HCT116 (cell line): Measurements from ENCODE around the gene KCTD2. TPM values are rescaled to one million over a fixed set of nuclear protein-coding genes. Genes with fewer than 3 reads are reported as not detected.

ENCODE experiments used
- ATAC-seq: fragments of 200-7000 bp; cut with Tn5 transposase; 2 replicates; pipeline ENCODE4 v1.9.1; 2020; ENCODE audit warnings: mild to moderate bottlenecking, moderate library complexity
- BruUV-seq: library from RNA; stranded (reverse); fragments of 400-500 nt; replicated peaks from 2 replicates; lab custom pipeline; 2021; lab: Mats Ljungman, UMichigan
- CTCF ChIA-PET: fragments of 300-600 bp; sonication (Branson Sonifier 250); formaldehyde crosslinking; loops from one replicate; lab custom pipeline; 2021; ENCODE audit warnings: antibody characterized with exemption; lab: Charles Lee
- POLR2A ChIA-PET: fragments of 300-600, 350-600 bp; sonication (Branson Sonifier 250); formaldehyde crosslinking; loops from one replicate; lab custom pipeline; 2021; ENCODE audit warnings: antibody characterized with exemption; lab: Charles Lee
- RAD21 ChIA-PET, 2 experiments: fragments of 300-600 bp; sonication (Branson Sonifier 250); formaldehyde crosslinking; loops; one replicate each; lab custom pipeline; 2023; ENCODE audit warnings: low total read pairs in 2 of 2; ENCODE audit not compliant: uncharacterized antibody in 2 of 2, unreplicated experiment in 2 of 2, low non-redundant PET in 1 of 2; lab: Charles Lee
- DNase-seq: peaks from one replicate; pipeline ENCODE4 v3.0.0-alpha.2; 2010; ENCODE audit warnings: low read depth, low spot score
- H2AFZ ChIP-seq: fragments of 200-600 bp; shearing (Covaris generic), sonication (generic); 2 replicates; pipeline ENCODE4 v1.6.1; 2017; ENCODE audit warnings: low read depth, mixed run types, mixed read lengths, antibody characterized with exemption, low read length; ENCODE audit not compliant: poor library complexity, severe bottlenecking
- H3K27ac ChIP-seq: 2 replicates; pipeline ENCODE4 v1.5.1; 2012; ENCODE audit warnings: low read depth, low read length
- H3K27me3 ChIP-seq: fragments of 200-600 bp; sonication (generic); 2 replicates; pipeline ENCODE4 v1.6.1; 2016; ENCODE audit warnings: mixed run types, low read length, mixed read lengths; ENCODE audit not compliant: insufficient read depth
- H3K36me3 ChIP-seq, 2 experiments: fragments of 200-500 bp in 1 of 2; fragments of 200-600 bp in 1 of 2; sonication (Bioruptor generic) in 1 of 2; sonication (generic) in 1 of 2; 2 replicates each; pipeline versions ENCODE4 v1.5.1 to v1.6.1; 2014 to 2016; ENCODE audit warnings: low read length in 2 of 2, inconsistent platforms in 1 of 2, mixed read lengths in 1 of 2, mixed run types in 1 of 2; ENCODE audit not compliant: insufficient read depth in 2 of 2, control insufficient read depth in 1 of 2
- H3K4me1 ChIP-seq, 2 experiments: fragments of 200-600 bp in 1 of 2; sonication (generic) in 1 of 2; 2 replicates each; pipeline versions ENCODE4 v1.5.1 to v1.6.1; 2012 to 2017; ENCODE audit warnings: low read length in 2 of 2, inconsistent platforms in 1 of 2, mild to moderate bottlenecking in 1 of 2, mixed read lengths in 1 of 2, mixed run types in 1 of 2, moderate library complexity in 1 of 2; ENCODE audit not compliant: insufficient read depth in 2 of 2, control insufficient read depth in 1 of 2
- H3K4me2 ChIP-seq: fragments of 200-600 bp; sonication (generic); 2 replicates; pipeline ENCODE4 v1.6.1; 2017; ENCODE audit warnings: mixed run types, low read length, mixed read lengths
- H3K4me3 ChIP-seq, 2 experiments: fragments of 200-600 bp in 1 of 2; sonication (generic) in 1 of 2; replicated peaks in 1 of 2; 2 replicates each; pipeline ENCODE4 v1.5.1; 2011 to 2016; ENCODE audit warnings: low read length in 2 of 2, control low read depth in 1 of 2, low read depth in 1 of 2, mild to moderate bottlenecking in 1 of 2, mixed read lengths in 1 of 2, mixed run types in 1 of 2
- H3K79me2 ChIP-seq: fragments of 200-600 bp; sonication (generic); 2 replicates; pipeline ENCODE4 v1.6.1; 2017; ENCODE audit warnings: mild to moderate bottlenecking, mixed run types, low read length, moderate library complexity, mixed read lengths; ENCODE audit not compliant: insufficient read depth
- H3K9ac ChIP-seq: fragments of 200-600 bp; sonication (generic); 2 replicates; pipeline ENCODE4 v1.6.1; 2016; ENCODE audit warnings: low read length, mixed read lengths
- H3K9me2 ChIP-seq: fragments of 200-600 bp; sonication (generic), shearing (Covaris generic); 2 replicates; pipeline ENCODE4 v1.6.1; 2017; ENCODE audit warnings: mixed run types, mild to moderate bottlenecking, moderate library complexity; ENCODE audit not compliant: insufficient read depth
- H3K9me3 ChIP-seq, 2 experiments: fragments of 200-500 bp in 1 of 2; fragments of 200-600 bp in 1 of 2; sonication (Bioruptor generic) in 1 of 2; sonication (generic) in 1 of 2; 2 replicates each; pipeline ENCODE4 v1.6.1; 2014 to 2017; ENCODE audit warnings: low read length in 2 of 2, mixed read lengths in 2 of 2, inconsistent platforms in 1 of 2, low read depth in 1 of 2, mild to moderate bottlenecking in 1 of 2, mixed run types in 1 of 2, moderate library complexity in 1 of 2; ENCODE audit not compliant: control insufficient read depth in 1 of 2, insufficient read depth in 1 of 2
- H4K20me1 ChIP-seq: fragments of 200-600 bp; sonication (generic), shearing (Covaris generic); 2 replicates; pipeline ENCODE4 v1.6.1; 2017; ENCODE audit warnings: mixed run types, mild to moderate bottlenecking, moderate library complexity; ENCODE audit not compliant: insufficient read depth
- ATF3 ChIP-seq: IDR thresholded peaks from 2 replicates; pipeline ENCODE4 v1.6.1; 2012
- RAD21 ChIP-seq: IDR thresholded peaks from 2 replicates; pipeline ENCODE4 v1.6.1; 2012; ENCODE audit warnings: low read depth, mild to moderate bottlenecking
- intact Hi-C: fragments of 100-400 bp; cut with micrococcal nuclease; formaldehyde crosslinking; loops from 2 replicates; pipeline ENCODE4 v1.10.0; 2022
- total RNA-seq: library from RNA; stranded (reverse); gene quantifications from one replicate; pipeline ENCODE4 v1.2.1, GENCODE V29; 2021; ENCODE audit not compliant: unreplicated experiment
- TF ChIP-seq, protein P1 (sequence below), 3 experiments: fragments of 200-600 bp in 1 of 3; sonication (generic) in 1 of 3; IDR thresholded peaks in 2 of 3; conservative IDR thresholded peaks in 1 of 3; 2 replicates each; pipeline ENCODE4 v1.5.1; 2012 to 2017; ENCODE audit warnings: low read depth in 2 of 3, low read length in 2 of 3, antibody characterized with exemption in 1 of 3, borderline replicate concordance in 1 of 3, control low read depth in 1 of 3, mild to moderate bottlenecking in 1 of 3, mixed read lengths in 1 of 3, mixed run types in 1 of 3, moderate library complexity in 1 of 3; ENCODE audit not compliant: insufficient read depth in 1 of 3
- TF ChIP-seq, protein P2 (sequence below): IDR thresholded peaks from 2 replicates; pipeline ENCODE4 v1.6.1; 2012

Gene KCTD2
- total RNA-seq, 1 experiment from 2014 or later, result 23.3 TPM

DNA sequence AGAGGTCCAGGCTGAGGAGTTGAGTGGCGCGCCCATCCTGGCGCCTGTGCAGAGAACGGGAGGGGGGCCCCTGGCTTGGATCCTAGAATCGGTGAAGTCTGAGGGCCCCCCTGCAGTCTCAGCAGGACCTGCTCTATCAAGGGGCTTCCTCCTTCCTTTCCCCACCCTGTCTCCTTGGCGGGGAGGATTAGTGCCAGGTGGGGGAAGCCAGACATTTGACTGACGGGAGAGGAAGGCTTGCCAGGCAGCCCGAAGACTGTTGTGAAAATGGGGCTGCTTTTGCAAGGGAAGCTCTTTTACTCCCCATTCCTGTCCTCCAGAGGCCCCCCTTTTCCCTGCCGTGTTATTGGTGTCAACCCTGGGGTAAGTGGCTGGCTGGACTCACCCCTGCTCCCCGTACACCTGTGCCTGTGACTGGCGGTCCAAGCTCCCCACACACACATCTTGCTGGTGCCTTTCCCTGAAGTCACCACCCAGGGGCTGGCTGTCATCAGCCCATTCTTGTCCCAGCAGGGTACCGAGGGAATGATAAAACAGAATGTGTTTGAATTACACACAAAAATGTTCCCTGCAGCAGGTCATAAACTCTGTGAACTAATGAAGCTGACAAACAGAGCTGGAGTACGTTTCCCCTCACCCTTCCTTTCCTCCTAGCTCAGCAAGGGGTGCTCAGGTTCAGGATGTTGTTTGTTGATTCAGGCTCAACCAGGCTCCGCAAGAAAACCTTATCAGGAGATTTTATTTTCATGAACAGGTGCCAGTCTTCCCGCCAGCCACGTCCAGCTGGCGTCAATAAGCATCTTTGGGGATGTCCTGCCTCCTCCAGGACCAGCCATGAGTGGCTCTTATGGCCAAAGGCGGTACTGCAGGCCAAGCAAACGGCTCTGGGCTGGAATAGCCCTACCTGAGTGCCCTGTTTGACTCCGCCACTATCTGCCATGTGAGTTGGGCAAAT lies 58.4 kb downstream of the KCTD2 start:
- peaks cover 2 to 15% of the 10 kb centered on the region in 2 experiments for H3K36me3 ChIP-seq
- ChIA-PET POLR2A (interaction anchor here (0.5 to 1.8 kb wide), 7 partner anchors 9 to 235 kb away, joined by 3 to 5 read pairs (median 3); partner anchors contain the start of genes NUP85 and SLC16A5), RAD21 (interaction anchor here (0.8 to 1.8 kb wide), 5 partner anchors 8 to 51 kb away, joined by 3 to 9 read pairs (median 5); no protein-coding TSS in a partner anchor), CTCF (interaction anchor here (0.7 to 4.0 kb wide), 17 partner anchors 9 to 165 kb away, joined by 3 to 24 read pairs (median 5); partner anchors contain the start of genes MIF4GD and SLC16A5)
- TF ChIP-seq, protein P1, sequence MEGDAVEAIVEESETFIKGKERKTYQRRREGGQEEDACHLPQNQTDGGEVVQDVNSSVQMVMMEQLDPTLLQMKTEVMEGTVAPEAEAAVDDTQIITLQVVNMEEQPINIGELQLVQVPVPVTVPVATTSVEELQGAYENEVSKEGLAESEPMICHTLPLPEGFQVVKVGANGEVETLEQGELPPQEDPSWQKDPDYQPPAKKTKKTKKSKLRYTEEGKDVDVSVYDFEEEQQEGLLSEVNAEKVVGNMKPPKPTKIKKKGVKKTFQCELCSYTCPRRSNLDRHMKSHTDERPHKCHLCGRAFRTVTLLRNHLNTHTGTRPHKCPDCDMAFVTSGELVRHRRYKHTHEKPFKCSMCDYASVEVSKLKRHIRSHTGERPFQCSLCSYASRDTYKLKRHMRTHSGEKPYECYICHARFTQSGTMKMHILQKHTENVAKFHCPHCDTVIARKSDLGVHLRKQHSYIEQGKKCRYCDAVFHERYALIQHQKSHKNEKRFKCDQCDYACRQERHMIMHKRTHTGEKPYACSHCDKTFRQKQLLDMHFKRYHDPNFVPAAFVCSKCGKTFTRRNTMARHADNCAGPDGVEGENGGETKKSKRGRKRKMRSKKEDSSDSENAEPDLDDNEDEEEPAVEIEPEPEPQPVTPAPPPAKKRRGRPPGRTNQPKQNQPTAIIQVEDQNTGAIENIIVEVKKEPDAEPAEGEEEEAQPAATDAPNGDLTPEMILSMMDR (IDR thresholded peaks at IDR 0.05 in 2 of 3, conservative IDR thresholded peaks at IDR 0.05 in 1 of 3; ENCODE audit: borderline replicate concordance in 1 of 3, insufficient read depth in 1 of 3, low read depth in 2 of 3, low read length in 2 of 3), result peak; percentile 95 to 98 (median 96)
- peak; percentile 81 for TF ChIP-seq RAD21
- no peak for TF ChIP-seq ATF3
- TF ChIP-seq, protein P2, sequence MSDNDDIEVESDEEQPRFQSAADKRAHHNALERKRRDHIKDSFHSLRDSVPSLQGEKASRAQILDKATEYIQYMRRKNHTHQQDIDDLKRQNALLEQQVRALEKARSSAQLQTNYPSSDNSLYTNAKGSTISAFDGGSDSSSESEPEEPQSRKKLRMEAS, result peak; percentile 49; the same call in 1 of the 2 replicates
- no peaks in the 10 kb centered on the region for H3K9me3 ChIP-seq
- H2AFZ ChIP-seq, result no peak overlapping the region
- no peak overlapping the region for H3K4me3 ChIP-seq
- intact Hi-C loops, result loop anchor here (5.0 to 10.0 kb wide), 2 partner anchors 33 to 51 kb away; no protein-coding TSS in a partner anchor
- H3K4me1 ChIP-seq, result peaks cover 18 to 23% of the 10 kb centered on the region in 2 experiments
- no peak overlapping the region for H3K9ac ChIP-seq
- TSS peak; percentile 14 for BruUV-seq
- H3K4me2 ChIP-seq, result no peak overlapping the region
- DNase-seq (no peak), ATAC-seq (peak; percentile 74)
- no peaks in the 10 kb centered on the region for H3K9me2 ChIP-seq
- peak overlapping the region; percentile 34; the same call in 1 of the 2 replicates for H3K27ac ChIP-seq
- H3K79me2 ChIP-seq, result peaks cover 3% of the 10 kb centered on the region
- no peaks in the 10 kb centered on the region for H3K27me3 ChIP-seq
- H4K20me1 ChIP-seq, result no peaks in the 10 kb centered on the region
